ENCODE results near the gene SLC35E2B. TPM values are rescaled to one million over a fixed set of nuclear protein-coding genes. Genes with fewer than 3 reads are reported as not detected.
A peak's percentile ranks its signal among the peaks of the same experiment; 100 is the strongest.
"Not testable (repeated sequence)": the region's sequence is repeated elsewhere in the genome, so short reads cannot be mapped to it uniquely, and the experiment has no call there.

Gene SLC35E2B
- total RNA-seq = 10 to 100 TPM; 21.9 to 23.8 TPM

- H3K36me3 Mint-ChIP-seq (ENCODE audit: low read depth); POLR2A ChIA-PET; intact Hi-C loops (cut with micrococcal nuclease); H3K27me3 Mint-ChIP-seq; CTCF ChIA-PET; H3K9me3 Mint-ChIP-seq; H3K4me1 Mint-ChIP-seq (ENCODE audit: low read depth): not testable (repeated sequence)
- Mint-ChIP-seq H3K27ac (peak within 1 kb of the TSS; percentile 92), H3K4me3 (peak within 1 kb of the TSS; percentile 65)
- peak; percentile 84 for ATAC-seq
- peak; percentile 91 for DNase-seq
These were observed at the start of gene SLC35E2B for GRCh38 chr1:1692714-1693647. SLC35E2B (minus strand) TSS chr1:1692795; CDS start chr1:1676699, 16,096 bp downstream.

GRCh38 chr1:1741013-1741412, 48.4 kb upstream of the SLC35E2B start:
- POLR2A ChIA-PET = interaction anchor here (0.6 kb wide), 1 partner anchor 59 kb away, joined by 3 read pairs; no protein-coding TSS in a partner anchor

GRCh38 chr1:1738799-1739337, 46.3 kb upstream of the SLC35E2B start:
- ATAC-seq = peak; percentile 54
- H3K4me1 Mint-ChIP-seq (ENCODE audit: low read depth); intact Hi-C loops (cut with micrococcal nuclease); POLR2A ChIA-PET; DNase-seq; H3K4me3 Mint-ChIP-seq; CTCF ChIA-PET; H3K9me3 Mint-ChIP-seq; H3K27me3 Mint-ChIP-seq; H3K36me3 Mint-ChIP-seq (ENCODE audit: low read depth); H3K27ac Mint-ChIP-seq: not testable (repeated sequence)

More at GRCh38 chr1:1741013-1741412, 48.4 kb upstream of the SLC35E2B start:
- H3K9me3 Mint-ChIP-seq; H3K27me3 Mint-ChIP-seq; intact Hi-C loops (cut with micrococcal nuclease); CTCF ChIA-PET; DNase-seq; H3K4me3 Mint-ChIP-seq; ATAC-seq; H3K27ac Mint-ChIP-seq; H3K36me3 Mint-ChIP-seq (ENCODE audit: low read depth); H3K4me1 Mint-ChIP-seq (ENCODE audit: low read depth): not testable (repeated sequence)

GRCh38 chr1:1737675-1738590, 45.3 kb upstream of the SLC35E2B start:
- H3K27me3 Mint-ChIP-seq; H3K36me3 Mint-ChIP-seq (ENCODE audit: low read depth); intact Hi-C loops (cut with micrococcal nuclease); H3K27ac Mint-ChIP-seq; POLR2A ChIA-PET; H3K9me3 Mint-ChIP-seq; H3K4me1 Mint-ChIP-seq (ENCODE audit: low read depth); CTCF ChIA-PET; H3K4me3 Mint-ChIP-seq; DNase-seq: not testable (repeated sequence)
- peak; percentile 36 for ATAC-seq

GRCh38 chr1:1732381-1732780, 39.8 kb upstream of the SLC35E2B start:
- Mint-ChIP-seq H3K4me3 (no peak overlapping the region), H3K27me3 (no peaks in the 10 kb centered on the region), H3K27ac (peak overlapping the region; percentile 20), H3K9me3 (no peaks in the 10 kb centered on the region), H3K36me3 (ENCODE audit: low read depth) (peaks cover 8% of the 10 kb centered on the region), H3K4me1 (ENCODE audit: low read depth) (peaks cover 10% of the 10 kb centered on the region)
- CTCF ChIA-PET = no interaction called here
- DNase-seq (no peak), ATAC-seq (no peak)
- POLR2A ChIA-PET = no interaction called here
- intact Hi-C loops (cut with micrococcal nuclease) = no loop called here
- no peak for TF ChIP-seq CTCF (IDR thresholded peaks at IDR 0.05)

- H3K4me1 Mint-ChIP-seq (ENCODE audit: low read depth) = peaks cover 10% of the 10 kb centered on the region
- H3K27ac Mint-ChIP-seq = no peak overlapping the region
- intact Hi-C loops (cut with micrococcal nuclease) = no loop called here
- H3K4me3 Mint-ChIP-seq = no peak overlapping the region
- DNase-seq (no peak), ATAC-seq (no peak)
- ChIA-PET POLR2A (no interaction called here), CTCF (no interaction called here)
- no peak for TF ChIP-seq CTCF (IDR thresholded peaks at IDR 0.05)
- H3K36me3 Mint-ChIP-seq (ENCODE audit: low read depth) = peaks cover 8% of the 10 kb centered on the region
- no peaks in the 10 kb centered on the region for H3K27me3 Mint-ChIP-seq
- no peaks in the 10 kb centered on the region for H3K9me3 Mint-ChIP-seq
These were observed 38.3 kb upstream of the SLC35E2B start for GRCh38 chr1:1730870-1731269.

- CTCF ChIA-PET = interaction anchor here (2.5 kb wide), 1 partner anchor 64 kb away, joined by 11 read pairs; no protein-coding TSS in a partner anchor
- H3K9me3 Mint-ChIP-seq; H3K27ac Mint-ChIP-seq; H3K4me1 Mint-ChIP-seq (ENCODE audit: low read depth); H3K27me3 Mint-ChIP-seq; H3K36me3 Mint-ChIP-seq (ENCODE audit: low read depth); intact Hi-C loops (cut with micrococcal nuclease); ATAC-seq; POLR2A ChIA-PET; H3K4me3 Mint-ChIP-seq; DNase-seq: not testable (repeated sequence)
These were observed 37.6 kb upstream of the SLC35E2B start for GRCh38 chr1:1730230-1730629.

- H3K4me3 Mint-ChIP-seq; intact Hi-C loops (cut with micrococcal nuclease); ATAC-seq; H3K4me1 Mint-ChIP-seq (ENCODE audit: low read depth); H3K27me3 Mint-ChIP-seq; H3K36me3 Mint-ChIP-seq (ENCODE audit: low read depth); H3K9me3 Mint-ChIP-seq; DNase-seq; POLR2A ChIA-PET: not testable (repeated sequence)
- CTCF ChIA-PET = interaction anchor here (2.5 kb wide), 1 partner anchor 64 kb away, joined by 11 read pairs; no protein-coding TSS in a partner anchor
- H3K27ac Mint-ChIP-seq = peak overlapping the region; percentile 78
These were observed 36.7 kb upstream of the SLC35E2B start for GRCh38 chr1:1729116-1729816.

Measured in activated CD8-positive, alpha-beta T cell treated with anti-CD3 and anti-CD28 coated beads for 36 hours (primary cell).